ENCODE data around the gene UMOD.

Gene UMOD

GRCh38 chr16:20352615-20353014 lies at the start of gene UMOD:
Gene UMOD (minus strand): TSS chr16:20352715. CDS start chr16:20350737, 1,978 bp downstream.
- DNase-seq (ENCODE audit: low read depth in 2 of 2), result no peak

- no peak for DNase-seq (ENCODE audit: low read depth in 2 of 2)
Observed at GRCh38 chr16:20401475-20402016, 49.0 kb upstream of the UMOD start.

GRCh38 chr16:20401066-20401465 lies 48.6 kb upstream of the UMOD start:
- no peak for DNase-seq (ENCODE audit: low read depth in 2 of 2)

GRCh38 chr16:20399185-20399584 lies 46.7 kb upstream of the UMOD start:
- no peak for DNase-seq (ENCODE audit: low read depth in 2 of 2)

GRCh38 chr16:20398603-20399002 lies 46.1 kb upstream of the UMOD start:
- DNase-seq (ENCODE audit: low read depth in 2 of 2), result no peak

- DNase-seq (ENCODE audit: low read depth in 2 of 2), result no peak
Observed at GRCh38 chr16:20397468-20398074, 45.1 kb upstream of the UMOD start.

GRCh38 chr16:20396846-20397467 lies 44.4 kb upstream of the UMOD start:
- DNase-seq (ENCODE audit: low read depth in 2 of 2), result no peak

GRCh38 chr16:20395946-20396345 lies 43.4 kb upstream of the UMOD start:
- DNase-seq (ENCODE audit: low read depth in 2 of 2), result no peak

- no peak for DNase-seq (ENCODE audit: low read depth in 2 of 2)
Observed at GRCh38 chr16:20393801-20394577, 41.5 kb upstream of the UMOD start.

- no peak for DNase-seq (ENCODE audit: low read depth in 2 of 2)
Observed at GRCh38 chr16:20391045-20391444, 38.5 kb upstream of the UMOD start.

- no peak for DNase-seq (ENCODE audit: low read depth in 2 of 2)
Observed at GRCh38 chr16:20388854-20389253, 36.3 kb upstream of the UMOD start.

- no peak for DNase-seq (ENCODE audit: low read depth in 2 of 2)
Observed at GRCh38 chr16:20387978-20388377, 35.5 kb upstream of the UMOD start.

GRCh38 chr16:20385844-20386832 lies 33.6 kb upstream of the UMOD start:
- peak; percentile 18 to 48 for DNase-seq (ENCODE audit: low read depth in 2 of 2)

GRCh38 chr16:20383106-20384029 lies 30.9 kb upstream of the UMOD start:
- DNase-seq (ENCODE audit: low read depth in 2 of 2), result peak; percentile 10 to 41

GRCh38 chr16:20382202-20382948 lies 29.9 kb upstream of the UMOD start:
- no peak for DNase-seq (ENCODE audit: low read depth in 2 of 2)

GRCh38 chr16:20380782-20381181 lies 28.3 kb upstream of the UMOD start:
- DNase-seq (ENCODE audit: low read depth in 2 of 2), result no peak

GRCh38 chr16:20377181-20377580 lies 24.7 kb upstream of the UMOD start:
- DNase-seq (ENCODE audit: low read depth in 2 of 2), result no peak

GRCh38 chr16:20372701-20373100 lies 20.2 kb upstream of the UMOD start:
- no peak for DNase-seq (ENCODE audit: low read depth in 2 of 2)

GRCh38 chr16:20369452-20370054 lies 17.0 kb upstream of the UMOD start:
- DNase-seq (ENCODE audit: low read depth in 2 of 2), result no peak
